Mammary epithelial cell (primary cell): ENCODE measurements around the gene ARL14EP.

Experiments
- CTCF ChIP-seq, 2 donors: IDR thresholded peaks in 1 of 2; conservative IDR thresholded peaks in 1 of 2; 2 replicates each; pipeline ENCODE4 v1.5.1; 2011 to 2012; ENCODE audit warnings: inconsistent platforms in 2 of 2, low read length in 2 of 2, mild to moderate bottlenecking in 2 of 2, control low read depth in 1 of 2, low read depth in 1 of 2; ENCODE audit not compliant: insufficient read depth in 1 of 2; ENCODE audit errors: extremely low read depth in 1 of 2
- EZH2 ChIP-seq: IDR thresholded peaks from 2 replicates; pipeline ENCODE4 v1.6.1; 2012; ENCODE audit warnings: low read length, inconsistent platforms, borderline replicate concordance

DNA sequence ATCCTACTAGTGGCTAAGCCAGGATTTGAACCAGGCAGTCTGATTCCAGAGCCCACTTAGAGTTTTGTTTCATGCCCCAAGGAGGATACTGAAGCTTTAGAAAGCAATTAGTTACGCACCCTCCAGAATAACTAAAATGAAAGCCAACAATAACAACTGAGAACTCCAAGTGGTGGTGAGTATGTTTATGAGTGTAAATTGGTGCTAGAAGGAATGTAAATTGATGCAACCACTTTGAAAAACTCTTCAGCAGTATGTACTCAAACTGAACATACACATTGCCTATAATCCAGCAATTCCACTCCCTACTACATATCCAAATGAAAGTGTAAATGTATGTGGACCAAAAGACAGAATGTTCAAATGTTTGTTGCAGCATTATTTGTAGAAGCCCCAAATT lies 6.7 kb upstream of the ARL14EP start:
- TF ChIP-seq CTCF (conservative IDR thresholded peaks at IDR 0.05 in 1 of 2, IDR thresholded peaks at IDR 0.05 in 1 of 2; ENCODE audit: extremely low read depth in 1 of 2, insufficient read depth in 1 of 2, low read depth in 1 of 2, low read length in 2 of 2) (no peak), EZH2 (no peak)
